HG02588 (cell line): Measurements from ENCODE around the gene HES6.

Experiments used
- ATAC-seq: cut with Tn5 transposase; IDR thresholded peaks from one replicate; pipeline ENCODE4 v1.9.1; 2021; ENCODE audit warnings: mild to moderate bottlenecking, moderate library complexity; ENCODE audit not compliant: unreplicated experiment

HES6 gene

GRCh38 chr2:238203094-238203972, 36.5 kb downstream of the HES6 start, which contains the start of gene ILKAP:
Gene ILKAP, minus strand, starts transcription at chr2:238203695. Its CDS starts 142 bp downstream, at chr2:238203553.
- peak; percentile 95 for ATAC-seq

DNA sequence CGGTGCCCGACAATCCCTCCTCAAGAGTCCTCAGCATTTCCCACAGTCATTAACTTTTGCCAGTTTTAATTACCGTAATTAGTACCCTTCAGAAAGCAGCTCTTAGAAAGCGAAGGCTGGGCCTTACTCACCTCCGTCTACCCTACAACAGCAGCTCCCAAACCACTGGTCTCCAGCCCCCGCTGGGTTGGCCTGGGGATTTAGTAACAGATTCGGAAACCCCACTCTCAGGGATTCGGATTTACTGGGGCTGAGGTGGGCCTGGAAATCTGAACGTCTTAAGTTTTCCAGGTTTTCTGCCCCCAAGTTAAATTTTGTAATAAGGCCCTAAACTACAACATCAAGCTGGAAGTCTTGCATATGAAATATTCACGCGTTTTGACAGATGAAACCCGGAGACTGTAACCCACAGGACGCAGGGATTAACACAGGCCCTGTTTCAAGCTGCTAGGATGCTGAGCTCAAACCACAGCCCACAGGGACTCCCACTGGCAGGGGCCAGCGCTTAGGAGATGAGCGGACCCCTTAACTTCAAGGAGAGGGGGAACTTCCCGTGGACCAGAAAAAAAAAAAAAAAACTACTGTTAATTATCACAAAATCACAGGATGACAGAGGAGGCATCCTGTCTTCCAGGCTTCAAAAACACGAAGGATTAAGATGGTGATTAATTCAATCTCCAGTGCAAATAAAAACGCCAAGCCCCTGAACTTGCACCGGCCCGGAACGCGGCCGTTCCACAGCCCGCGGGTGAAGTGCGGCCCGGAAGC, 37.3 kb downstream of the HES6 start:
- ATAC-seq: no peak

DNA sequence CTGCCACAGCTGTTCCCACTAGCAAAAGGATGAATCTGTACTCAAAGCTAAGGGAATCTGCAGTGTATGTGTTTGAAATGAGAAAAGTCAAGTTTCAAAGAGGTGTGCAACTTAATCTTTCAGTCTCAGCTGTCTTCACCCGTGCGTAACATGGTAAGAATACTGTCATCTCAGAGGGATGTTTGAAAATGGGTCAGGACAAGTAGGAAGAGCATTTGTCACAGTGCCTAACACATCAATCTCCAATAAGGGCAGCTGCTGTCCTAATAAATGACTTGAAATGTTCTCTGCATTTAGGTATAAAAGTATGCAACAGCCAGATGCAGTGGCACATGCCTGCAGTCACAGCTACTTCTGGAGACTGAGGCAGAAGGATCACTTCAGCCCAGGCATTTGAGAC, 49.4 kb downstream of the HES6 start:
- ATAC-seq: no peak
